ENCODE data around the gene IL17RA. TPM values are rescaled to one million over a fixed set of nuclear protein-coding genes. Genes with fewer than 3 reads are reported as not detected.
"Not testable (repeated sequence)": the region's sequence is repeated elsewhere in the genome, so short reads cannot be mapped to it uniquely, and the experiment has no call there.

Gene IL17RA
- total and polyA plus RNA-seq, 2 donors (not counting 3 experiments of a cell fraction or from before 2014, with no cell fraction given) = 13.0 to 19.3 TPM

DNA sequence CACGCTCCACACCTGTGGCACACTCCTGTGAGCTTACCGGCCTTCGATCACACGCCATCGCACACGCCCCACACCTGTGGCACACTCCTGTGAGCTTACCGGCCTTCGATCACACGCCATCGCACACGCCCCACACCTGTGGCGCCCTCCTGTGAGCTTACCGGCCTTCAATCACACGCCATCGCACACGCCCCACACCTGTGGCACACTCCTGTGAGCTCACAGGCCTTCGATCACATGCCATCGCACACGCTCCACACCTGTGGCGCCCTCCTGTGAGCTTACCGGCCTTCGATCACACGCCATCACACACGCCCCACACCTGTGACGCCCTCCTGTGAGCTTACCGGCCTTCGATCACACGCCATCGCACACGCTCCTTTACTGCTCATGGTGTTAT, 62.7 kb downstream of the IL17RA start:
- BruUV-seq (replicated peaks); H3K4me3 ChIP-seq (replicated peaks in 1 of 3; ENCODE audit: insufficient read depth in 1 of 3, low read depth in 1 of 3, low read length in 3 of 3); H3K9ac ChIP-seq (replicated peaks; ENCODE audit: extremely low read depth, insufficient read depth, low read length); intact Hi-C loops (cut with micrococcal nuclease); H3K4me2 ChIP-seq (ENCODE audit: insufficient read depth, low read length); H3K27ac ChIP-seq (ENCODE audit: insufficient read depth, low read depth, low read length); DNase-seq (ENCODE audit: low read depth, low spot score); H3K9me3 ChIP-seq (replicated peaks; ENCODE audit: control insufficient read depth, insufficient read depth, low read length); H2AFZ ChIP-seq (ENCODE audit: low read depth, low read length); CTCF ChIA-PET; H3K4me1 ChIP-seq (ENCODE audit: control insufficient read depth, extremely low read depth, insufficient read depth, low read length); H4K20me1 ChIP-seq (replicated peaks; ENCODE audit: control insufficient read depth, extremely low read depth, insufficient read depth, low read length); H3K79me2 ChIP-seq (ENCODE audit: control insufficient read depth, insufficient read depth, low read length); H3K27me3 ChIP-seq (ENCODE audit: control insufficient read depth in 2 of 2, insufficient read depth in 2 of 2, low read length in 2 of 2); POLR2A ChIA-PET; dilution Hi-C loops (cut with MboI; ENCODE audit: extremely low pct_ligation_motif_present, low sequenced_read_pairs); H3K9me1 ChIP-seq (replicated peaks; ENCODE audit: control insufficient read depth, extremely low read depth, insufficient read depth, low read length); FAIRE-seq: not testable (repeated sequence)
- peaks cover 0 to 17% of the 10 kb centered on the region in 2 experiments for H3K36me3 ChIP-seq (ENCODE audit: control insufficient read depth in 2 of 2, extremely low read depth in 1 of 2, insufficient read depth in 2 of 2, low read length in 2 of 2)

DNA sequence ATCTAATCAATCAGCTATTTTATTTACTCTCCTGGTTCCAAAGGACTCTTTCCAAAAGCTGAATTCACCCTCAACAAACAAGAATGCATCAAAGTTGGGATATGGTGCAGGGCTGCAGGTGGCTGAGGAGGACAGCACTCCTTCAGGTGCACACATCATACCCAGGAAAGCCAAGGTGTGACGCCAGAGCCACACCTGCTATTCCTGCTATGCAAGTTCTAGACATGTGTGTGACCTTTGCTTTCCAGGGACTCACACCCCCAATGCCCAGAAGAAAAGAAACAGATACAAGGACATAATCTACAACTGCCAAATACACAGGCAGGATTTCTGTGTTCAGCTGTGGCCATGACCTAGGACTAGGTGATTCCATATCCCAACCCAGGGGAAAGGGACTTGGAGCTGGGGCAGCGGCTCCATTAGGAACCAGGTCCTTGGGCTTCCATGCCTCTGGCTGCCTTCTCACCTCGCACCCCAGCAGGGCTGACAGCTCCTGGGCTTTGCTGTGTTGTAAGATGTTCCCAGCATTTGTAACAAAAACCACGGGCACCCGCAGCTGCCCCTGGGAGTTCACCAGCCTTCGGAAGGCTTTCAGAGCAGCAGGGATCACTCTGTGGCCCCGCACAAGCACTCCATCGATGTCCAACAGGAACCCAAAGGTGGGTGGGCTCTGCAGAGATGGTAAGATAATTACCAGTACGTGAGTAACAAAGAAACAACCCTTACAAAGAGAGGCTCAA, 64.4 kb downstream of the IL17RA start:
- Histone ChIP-seq H3K27ac (ENCODE audit: insufficient read depth, low read depth, low read length) (no peak overlapping the region), H3K9me1 (replicated peaks; ENCODE audit: control insufficient read depth, extremely low read depth, insufficient read depth, low read length) (no peaks in the 10 kb centered on the region), H3K9ac (replicated peaks; ENCODE audit: extremely low read depth, insufficient read depth, low read length) (no peak overlapping the region), H4K20me1 (replicated peaks; ENCODE audit: control insufficient read depth, extremely low read depth, insufficient read depth, low read length) (no peaks in the 10 kb centered on the region), H3K4me1 (ENCODE audit: control insufficient read depth, extremely low read depth, insufficient read depth, low read length) (no peaks in the 10 kb centered on the region), H3K79me2 (ENCODE audit: control insufficient read depth, insufficient read depth, low read length) (peaks cover 20% of the 10 kb centered on the region), H3K4me3 (replicated peaks in 1 of 3; ENCODE audit: insufficient read depth in 1 of 3, low read depth in 1 of 3, low read length in 3 of 3) (no peak overlapping the region), H3K4me2 (ENCODE audit: insufficient read depth, low read length) (no peak overlapping the region), H2AFZ (ENCODE audit: low read depth, low read length) (no peak overlapping the region), H3K36me3 (ENCODE audit: control insufficient read depth in 2 of 2, extremely low read depth in 1 of 2, insufficient read depth in 2 of 2, low read length in 2 of 2) (peaks cover 0 to 10% of the 10 kb centered on the region in 2 experiments), H3K9me3 (replicated peaks; ENCODE audit: control insufficient read depth, insufficient read depth, low read length) (no peaks in the 10 kb centered on the region), H3K27me3 (ENCODE audit: control insufficient read depth in 2 of 2, insufficient read depth in 2 of 2, low read length in 2 of 2) (no peaks in the 10 kb centered on the region)
- DNase-seq (ENCODE audit: low read depth, low spot score) (no peak), FAIRE-seq (no peak)
- ChIA-PET CTCF (interaction anchor here (1.2 kb wide), 1 partner anchor 353 kb away, joined by 3 read pairs; no protein-coding TSS in a partner anchor), POLR2A (no interaction called here)
- intact Hi-C loops (cut with micrococcal nuclease) (no loop called here), dilution Hi-C loops (cut with MboI; ENCODE audit: extremely low pct_ligation_motif_present, low sequenced_read_pairs) (no loop called here)
- TF ChIP-seq POLR2AphosphoS5 (IDR thresholded peaks at IDR 0.05; ENCODE audit: insufficient read depth, low read depth, low read length) (no peak), GATA2 (IDR thresholded peaks at IDR 0.05; ENCODE audit: insufficient read depth, insufficient read length, low read depth, low read length) (no peak), EZH2 (IDR thresholded peaks at IDR 0.05; ENCODE audit: borderline replicate concordance, low read depth, low read length, severe bottlenecking) (no peak), JUN (IDR thresholded peaks at IDR 0.05; ENCODE audit: borderline replicate concordance, insufficient read depth, insufficient read length, low read depth) (no peak), POLR2A (IDR thresholded peaks at IDR 0.05; ENCODE audit: low read depth, low read length) (no peak), MYC (IDR thresholded peaks at IDR 0.05; ENCODE audit: low read depth, low read length) (no peak), FOS (IDR thresholded peaks at IDR 0.05; ENCODE audit: borderline replicate concordance, insufficient read depth, low read length) (no peak)
- TF ChIP-seq, protein P1, sequence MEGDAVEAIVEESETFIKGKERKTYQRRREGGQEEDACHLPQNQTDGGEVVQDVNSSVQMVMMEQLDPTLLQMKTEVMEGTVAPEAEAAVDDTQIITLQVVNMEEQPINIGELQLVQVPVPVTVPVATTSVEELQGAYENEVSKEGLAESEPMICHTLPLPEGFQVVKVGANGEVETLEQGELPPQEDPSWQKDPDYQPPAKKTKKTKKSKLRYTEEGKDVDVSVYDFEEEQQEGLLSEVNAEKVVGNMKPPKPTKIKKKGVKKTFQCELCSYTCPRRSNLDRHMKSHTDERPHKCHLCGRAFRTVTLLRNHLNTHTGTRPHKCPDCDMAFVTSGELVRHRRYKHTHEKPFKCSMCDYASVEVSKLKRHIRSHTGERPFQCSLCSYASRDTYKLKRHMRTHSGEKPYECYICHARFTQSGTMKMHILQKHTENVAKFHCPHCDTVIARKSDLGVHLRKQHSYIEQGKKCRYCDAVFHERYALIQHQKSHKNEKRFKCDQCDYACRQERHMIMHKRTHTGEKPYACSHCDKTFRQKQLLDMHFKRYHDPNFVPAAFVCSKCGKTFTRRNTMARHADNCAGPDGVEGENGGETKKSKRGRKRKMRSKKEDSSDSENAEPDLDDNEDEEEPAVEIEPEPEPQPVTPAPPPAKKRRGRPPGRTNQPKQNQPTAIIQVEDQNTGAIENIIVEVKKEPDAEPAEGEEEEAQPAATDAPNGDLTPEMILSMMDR (IDR thresholded peaks at IDR 0.05; ENCODE audit: extremely low read depth in 1 of 2, insufficient read depth in 1 of 2, low read depth in 1 of 2, low read length in 2 of 2) = no peak
- TF ChIP-seq, protein P2, sequence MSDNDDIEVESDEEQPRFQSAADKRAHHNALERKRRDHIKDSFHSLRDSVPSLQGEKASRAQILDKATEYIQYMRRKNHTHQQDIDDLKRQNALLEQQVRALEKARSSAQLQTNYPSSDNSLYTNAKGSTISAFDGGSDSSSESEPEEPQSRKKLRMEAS (IDR thresholded peaks at IDR 0.05; ENCODE audit: insufficient read depth, insufficient read length) = no peak
- BruUV-seq (replicated peaks) = no TSS peak
